B cell (primary cell): ENCODE data around the gene DHX34. TPM values are rescaled to one million over a fixed set of nuclear protein-coding genes. Genes with fewer than 3 reads are reported as not detected.

Experiments
- ATAC-seq: fragments of 200-7000 bp; cut with Tn5 transposase; one replicate; pipeline ENCODE4 v1.10.0; 2021; ENCODE audit warnings: low read depth, mild to moderate bottlenecking, moderate number of reproducible peaks, moderate library complexity
- CTCF ChIA-PET: fragments of 350-600 bp; sonication (Branson Sonifier 250); formaldehyde crosslinking; loops from one replicate; lab custom pipeline; 2021; ENCODE audit warnings: antibody characterized with exemption, inconsistent platforms; lab: Charles Lee
- POLR2A ChIA-PET: fragments of 350-600 bp; sonication (Branson Sonifier 250); formaldehyde crosslinking; loops from one replicate; lab custom pipeline; 2021; ENCODE audit warnings: antibody characterized with exemption; lab: Charles Lee
- DNase-seq: peaks from one replicate; pipeline ENCODE4 v3.0.0; 2013
- H2AFZ ChIP-seq: 2 replicates; pipeline ENCODE4 v1.6.1; 2012; ENCODE audit warnings: mild to moderate bottlenecking, low read depth, low read length; ENCODE audit not compliant: insufficient read depth, poor library complexity, severe bottlenecking
- H3K27ac ChIP-seq, 2 donors: 1 replicate in 1 of 2; 2 replicates in 1 of 2; pipeline ENCODE4 v1.5.1; 2012 to 2013; ENCODE audit warnings: low read length in 2 of 2, mild to moderate bottlenecking in 2 of 2, moderate library complexity in 1 of 2
- H3K27me3 ChIP-seq, 4 experiments: fragments of 200-600 bp in 1 of 4; sonication (generic) in 1 of 4; replicated peaks in 1 of 4; 1 replicate in 2 of 4; 2 replicates in 2 of 4; pipeline versions ENCODE4 v1.6.1 to v1.7.0; 2013 to 2016; ENCODE audit warnings: low read length in 3 of 4, mild to moderate bottlenecking in 2 of 4, mixed read lengths in 1 of 4, moderate library complexity in 1 of 4; ENCODE audit not compliant: insufficient read depth in 4 of 4, control insufficient read depth in 3 of 4; ENCODE audit errors: control extremely low read depth in 1 of 4
- H3K36me3 ChIP-seq, 2 experiments: replicated peaks in 1 of 2; 1 replicate in 1 of 2; 2 replicates in 1 of 2; pipeline versions ENCODE4 v1.6.1 to v1.7.1; 2013; ENCODE audit warnings: low read length in 1 of 2; ENCODE audit not compliant: insufficient read depth in 2 of 2, control insufficient read depth in 1 of 2; ENCODE audit errors: control extremely low read depth in 1 of 2, extremely low read depth in 1 of 2
- H3K4me1 ChIP-seq, 2 donors: fragments of 200-600 bp in 1 of 2; sonication (generic) in 1 of 2; 1 replicate in 1 of 2; 2 replicates in 1 of 2; pipeline versions ENCODE4 v1.5.1 to v1.6.1; 2013 to 2017; ENCODE audit warnings: low read length in 2 of 2; ENCODE audit not compliant: control insufficient read depth in 2 of 2, insufficient read depth in 2 of 2
- H3K4me2 ChIP-seq: replicated peaks from 2 replicates; pipeline ENCODE3; 2012; ENCODE audit warnings: mild to moderate bottlenecking, low read depth, low read length; ENCODE audit not compliant: poor library complexity, severe bottlenecking
- H3K4me3 ChIP-seq, 5 experiments: fragments of 200-600 bp in 1 of 5; sonication (generic) in 1 of 5; 1 replicate in 3 of 5; 2 replicates in 2 of 5; pipeline versions ENCODE4 v1.5.1 to v1.7.0; 2011 to 2016; ENCODE audit warnings: low read length in 4 of 5, mild to moderate bottlenecking in 4 of 5, low read depth in 2 of 5, control low read depth in 1 of 5, moderate library complexity in 1 of 5; ENCODE audit not compliant: insufficient read depth in 1 of 5; ENCODE audit errors: control extremely low read depth in 1 of 5, extremely low read depth in 1 of 5
- H3K79me2 ChIP-seq: fragments of 200-600 bp; sonication (generic); one replicate; pipeline ENCODE4 v1.6.0; 2016; ENCODE audit warnings: low read length; ENCODE audit not compliant: control insufficient read depth, insufficient read depth
- H3K9ac ChIP-seq: fragments of 200-600 bp; sonication (generic); 2 replicates; pipeline ENCODE4 v1.6.1; 2017; ENCODE audit warnings: mild to moderate bottlenecking, low read length, moderate library complexity
- H3K9me3 ChIP-seq, 3 donors: one replicate each; pipeline versions ENCODE4 v1.6.1 to v1.7.1; 2013; ENCODE audit warnings: low read length in 2 of 3; ENCODE audit not compliant: control insufficient read depth in 2 of 3, insufficient read depth in 1 of 3; ENCODE audit errors: control extremely low read depth in 1 of 3
- H4K20me1 ChIP-seq: 2 replicates; pipeline ENCODE4 v1.6.0; 2012; ENCODE audit warnings: mild to moderate bottlenecking, low read length; ENCODE audit not compliant: insufficient read depth, control insufficient read depth, poor library complexity, severe bottlenecking
- H3K27ac Mint-ChIP-seq: one replicate; pipeline ENCODE4 v1.8.0; 2021; ENCODE audit warnings: mixed read lengths
- H3K27me3 Mint-ChIP-seq: one replicate; pipeline ENCODE4 v1.8.0; 2021; ENCODE audit warnings: mixed read lengths
- H3K4me1 Mint-ChIP-seq: one replicate; pipeline ENCODE4 v1.8.0; 2021; ENCODE audit warnings: mixed read lengths
- H3K4me3 Mint-ChIP-seq: one replicate; pipeline ENCODE4 v1.8.0; 2021; ENCODE audit warnings: mixed read lengths
- H3K9me3 Mint-ChIP-seq: one replicate; pipeline ENCODE4 v1.8.0; 2022; ENCODE audit warnings: mixed read lengths; ENCODE audit not compliant: insufficient read depth
- CTCF ChIP-seq: fragments of 200-600 bp; IDR thresholded peaks from one replicate; pipeline ENCODE4 v1.8.0; 2022; ENCODE audit warnings: antibody characterized with exemption, mild to moderate bottlenecking
- EZH2 ChIP-seq: IDR thresholded peaks from 2 replicates; pipeline ENCODE4 v1.6.1; 2012; ENCODE audit warnings: borderline replicate concordance, low read depth, mild to moderate bottlenecking, moderate library complexity, low read length; ENCODE audit not compliant: insufficient read depth, poor library complexity, severe bottlenecking
- WGBS: methylation state at CpG from one replicate; pipeline ENCODE4 v1.1.5; 2013; ENCODE audit warnings: missing lambda C conversion rate; ENCODE audit not compliant: insufficient coverage; 5-methylcytosine and 5-hydroxymethylcytosine counted together
- intact Hi-C: fragments of 100-400 bp; cut with micrococcal nuclease; formaldehyde crosslinking; loops from one replicate; pipeline ENCODE4 v1.10.0; 2022
- polyA plus RNA-seq: library from polyadenylated mRNA; depleted of rRNA; stranded (reverse); fragments of >200 nt; gene quantifications from 2 replicates; pipeline ENCODE4 v1.2.3, GENCODE V29; 2012
- total RNA-seq, 2 donors: library from RNA; stranded (reverse); fragments of 120-200 nt in 1 of 2; gene quantifications; 1 replicate in 1 of 2; 2 replicates in 1 of 2; pipeline versions ENCODE4 v1.2.3 to v1.2.4, GENCODE V29; 2013 to 2022

Gene DHX34
- total and polyA plus RNA-seq, 2 donors (not counting 1 experiment from before 2014, with no cell fraction given), result 25.1 to 31.3 TPM

- no peak overlapping the region for H3K27ac ChIP-seq
- 98% methylated on average over 30 of the region's 30 CpGs for WGBS
- peaks cover 0 to 4% (median 0%) of the 10 kb centered on the region in 3 donors for H3K9me3 ChIP-seq
- POLR2A ChIA-PET, result no interaction called here
- Mint-ChIP-seq H3K4me3 (no peak overlapping the region), H3K4me1 (no peaks in the 10 kb centered on the region), H3K9me3 (no peaks in the 10 kb centered on the region), H3K27me3 (no peaks in the 10 kb centered on the region), H3K27ac (no peak overlapping the region)
- intact Hi-C loops, result no loop called here
- CTCF ChIA-PET, result no interaction called here
- no peaks in the 10 kb centered on the region for H3K79me2 ChIP-seq
- H3K9ac ChIP-seq, result no peak overlapping the region
- ATAC-seq, result no peak
- no peaks in the 10 kb centered on the region for H3K27me3 ChIP-seq
- H3K4me2 ChIP-seq, result no peak overlapping the region
- H3K36me3 ChIP-seq, result peaks cover 0 to 68% of the 10 kb centered on the region in 2 experiments
- no peaks in the 10 kb centered on the region for H4K20me1 ChIP-seq
- H2AFZ ChIP-seq, result no peak overlapping the region
- peaks cover 0 to under 1% of the 10 kb centered on the region in 2 donors for H3K4me1 ChIP-seq
- no peak overlapping the region for H3K4me3 ChIP-seq
- no peak for DNase-seq
- TF ChIP-seq EZH2, result no peak
- no peak for TF ChIP-seq CTCF
These were observed 26.8 kb downstream of the DHX34 start for GRCh38 chr19:47375694-47376588.

GRCh38 chr19:47376589-47377144, 27.6 kb downstream of the DHX34 start:
- ATAC-seq (no peak), DNase-seq (no peak)
- CTCF ChIA-PET, result no interaction called here
- TF ChIP-seq EZH2 (no peak), CTCF (no peak)
- no peak overlapping the region for H3K27ac Mint-ChIP-seq
- H3K4me3 ChIP-seq, result no peak overlapping the region
- H3K36me3 ChIP-seq, result peaks cover 0 to 68% of the 10 kb centered on the region in 2 experiments
- intact Hi-C loops, result no loop called here
- no peaks in the 10 kb centered on the region for H3K27me3 Mint-ChIP-seq
- H4K20me1 ChIP-seq, result no peaks in the 10 kb centered on the region
- peaks cover 0 to 11% (median 0%) of the 10 kb centered on the region in 3 donors for H3K9me3 ChIP-seq
- no peak overlapping the region for H3K4me3 Mint-ChIP-seq
- H3K79me2 ChIP-seq, result no peaks in the 10 kb centered on the region
- H3K4me1 Mint-ChIP-seq, result peaks cover 5% of the 10 kb centered on the region
- H3K9ac ChIP-seq, result no peak overlapping the region
- 96% methylated on average over 16 of the region's 16 CpGs for WGBS
- no peaks in the 10 kb centered on the region for H3K9me3 Mint-ChIP-seq
- H3K27ac ChIP-seq, result no peak overlapping the region
- H3K4me1 ChIP-seq, result peaks cover 4 to 8% of the 10 kb centered on the region in 2 donors
- POLR2A ChIA-PET, result no interaction called here
- no peak overlapping the region for H2AFZ ChIP-seq
- H3K4me2 ChIP-seq, result no peak overlapping the region
- H3K27me3 ChIP-seq, result no peaks in the 10 kb centered on the region
